Nephron (organoid): ENCODE data around the gene NARS2.

ENCODE experiments used
- H3K27ac Mint-ChIP-seq, 3 experiments: 2 replicates each; pipeline ENCODE4 v1.8.0; 2020; ENCODE audit warnings: mixed read lengths in 3 of 3, mild to moderate bottlenecking in 2 of 3, moderate library complexity in 1 of 3
- H3K27me3 Mint-ChIP-seq: 2 replicates; pipeline ENCODE4 v1.8.0; 2021; ENCODE audit warnings: low read depth, mild to moderate bottlenecking, moderate library complexity, mixed read lengths
- H3K36me3 Mint-ChIP-seq: 2 replicates; pipeline ENCODE4 v1.8.0; 2020; ENCODE audit warnings: low read depth, mixed read lengths
- H3K4me1 Mint-ChIP-seq: 2 replicates; pipeline ENCODE4 v1.8.0; 2020; ENCODE audit warnings: mixed read lengths
- H3K4me3 Mint-ChIP-seq, 3 experiments: 2 replicates each; pipeline ENCODE4 v1.8.0; 2020; ENCODE audit warnings: mild to moderate bottlenecking in 3 of 3, mixed read lengths in 3 of 3, moderate library complexity in 2 of 3
- H3K9me3 Mint-ChIP-seq: 2 replicates; pipeline ENCODE4 v1.8.0; 2020; ENCODE audit warnings: mixed read lengths
- TF ChIP-seq, protein P1 (sequence below), 3 experiments: fragments of 200-600 bp; sonication (generic); IDR thresholded peaks; one replicate each; pipeline ENCODE4 v1.5.0; 2021; ENCODE audit warnings: antibody characterized with exemption in 3 of 3; ENCODE audit not compliant: unreplicated experiment in 3 of 3

Gene NARS2

DNA sequence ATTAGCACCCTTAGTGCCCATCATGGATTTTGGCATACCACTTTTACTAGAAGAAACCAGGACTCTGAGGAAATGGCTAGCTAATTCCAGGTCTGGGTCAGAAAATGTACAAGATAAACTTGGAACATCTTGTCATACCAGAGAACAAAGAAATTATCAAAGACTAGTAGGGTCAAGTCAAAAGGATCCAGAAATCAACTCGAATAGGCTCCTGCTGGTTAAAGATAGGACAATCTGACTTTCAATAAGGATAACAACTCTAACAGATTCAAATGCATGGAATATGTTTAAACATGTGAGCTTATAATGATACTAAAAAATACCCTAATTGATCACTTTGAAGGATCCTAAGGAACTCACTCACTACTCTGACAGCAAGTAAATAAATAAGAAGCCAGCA, 175.9 kb downstream of the NARS2 start:
- Mint-ChIP-seq H3K36me3 (no peaks in the 10 kb centered on the region), H3K27me3 (no peaks in the 10 kb centered on the region), H3K4me1 (peaks cover 29% of the 10 kb centered on the region), H3K4me3 (no peak overlapping the region), H3K9me3 (no peaks in the 10 kb centered on the region), H3K27ac (no peak overlapping the region)
- TF ChIP-seq, protein P1, sequence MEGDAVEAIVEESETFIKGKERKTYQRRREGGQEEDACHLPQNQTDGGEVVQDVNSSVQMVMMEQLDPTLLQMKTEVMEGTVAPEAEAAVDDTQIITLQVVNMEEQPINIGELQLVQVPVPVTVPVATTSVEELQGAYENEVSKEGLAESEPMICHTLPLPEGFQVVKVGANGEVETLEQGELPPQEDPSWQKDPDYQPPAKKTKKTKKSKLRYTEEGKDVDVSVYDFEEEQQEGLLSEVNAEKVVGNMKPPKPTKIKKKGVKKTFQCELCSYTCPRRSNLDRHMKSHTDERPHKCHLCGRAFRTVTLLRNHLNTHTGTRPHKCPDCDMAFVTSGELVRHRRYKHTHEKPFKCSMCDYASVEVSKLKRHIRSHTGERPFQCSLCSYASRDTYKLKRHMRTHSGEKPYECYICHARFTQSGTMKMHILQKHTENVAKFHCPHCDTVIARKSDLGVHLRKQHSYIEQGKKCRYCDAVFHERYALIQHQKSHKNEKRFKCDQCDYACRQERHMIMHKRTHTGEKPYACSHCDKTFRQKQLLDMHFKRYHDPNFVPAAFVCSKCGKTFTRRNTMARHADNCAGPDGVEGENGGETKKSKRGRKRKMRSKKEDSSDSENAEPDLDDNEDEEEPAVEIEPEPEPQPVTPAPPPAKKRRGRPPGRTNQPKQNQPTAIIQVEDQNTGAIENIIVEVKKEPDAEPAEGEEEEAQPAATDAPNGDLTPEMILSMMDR (IDR thresholded peaks at IDR 0.05; ENCODE audit: unreplicated experiment in 3 of 3), result no peak

DNA sequence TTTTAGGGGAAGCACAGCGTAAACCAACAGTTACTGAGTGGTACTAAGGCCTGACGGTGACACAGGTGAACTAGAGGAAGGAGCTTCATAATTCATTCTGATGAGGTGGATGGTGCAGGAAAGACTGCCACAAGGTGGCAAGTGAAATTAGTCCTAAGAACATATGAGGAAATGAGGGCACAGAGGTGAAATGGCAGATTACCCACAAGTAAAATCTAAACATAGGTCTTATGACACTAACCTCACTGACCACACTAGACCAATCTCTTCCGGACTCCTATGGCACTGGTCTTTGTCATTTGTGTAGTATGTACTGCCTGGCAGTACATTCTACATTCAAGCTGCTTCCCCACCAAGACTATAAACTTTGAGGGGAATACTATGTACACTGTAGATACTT, 177.3 kb downstream of the NARS2 start:
- H3K9me3 Mint-ChIP-seq, result no peaks in the 10 kb centered on the region
- peaks cover 37% of the 10 kb centered on the region for H3K4me1 Mint-ChIP-seq
- H3K27me3 Mint-ChIP-seq, result no peaks in the 10 kb centered on the region
- TF ChIP-seq, protein P1 (IDR thresholded peaks at IDR 0.05; ENCODE audit: unreplicated experiment in 3 of 3), result no peak
- H3K36me3 Mint-ChIP-seq, result no peaks in the 10 kb centered on the region
- no peak overlapping the region for H3K4me3 Mint-ChIP-seq
- H3K27ac Mint-ChIP-seq, result no peak overlapping the region

DNA sequence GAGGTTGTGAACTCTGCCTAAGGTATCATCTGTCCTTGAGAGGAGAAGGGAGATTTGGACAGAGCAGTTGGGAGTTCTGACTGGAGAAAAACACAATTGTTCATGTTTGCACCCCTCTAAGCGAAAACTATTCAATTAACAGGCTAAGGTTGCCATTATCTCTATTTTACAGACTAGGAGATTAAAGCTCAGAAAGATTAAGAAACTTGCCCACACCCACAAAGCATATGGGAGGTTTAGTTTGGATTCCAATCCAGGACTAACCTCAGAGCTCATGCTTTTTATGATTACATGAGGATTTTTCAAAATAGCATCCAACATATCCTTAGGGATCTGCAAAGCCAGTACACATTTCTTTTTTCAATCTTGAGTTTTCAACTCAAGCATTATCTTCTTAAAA, 179.1 kb downstream of the NARS2 start:
- Mint-ChIP-seq H3K4me1 (peaks cover 37% of the 10 kb centered on the region), H3K36me3 (no peaks in the 10 kb centered on the region), H3K27me3 (no peaks in the 10 kb centered on the region), H3K27ac (no peak overlapping the region), H3K9me3 (no peaks in the 10 kb centered on the region), H3K4me3 (no peak overlapping the region)
- TF ChIP-seq, protein P1 (IDR thresholded peaks at IDR 0.05; ENCODE audit: unreplicated experiment in 3 of 3), result no peak

DNA sequence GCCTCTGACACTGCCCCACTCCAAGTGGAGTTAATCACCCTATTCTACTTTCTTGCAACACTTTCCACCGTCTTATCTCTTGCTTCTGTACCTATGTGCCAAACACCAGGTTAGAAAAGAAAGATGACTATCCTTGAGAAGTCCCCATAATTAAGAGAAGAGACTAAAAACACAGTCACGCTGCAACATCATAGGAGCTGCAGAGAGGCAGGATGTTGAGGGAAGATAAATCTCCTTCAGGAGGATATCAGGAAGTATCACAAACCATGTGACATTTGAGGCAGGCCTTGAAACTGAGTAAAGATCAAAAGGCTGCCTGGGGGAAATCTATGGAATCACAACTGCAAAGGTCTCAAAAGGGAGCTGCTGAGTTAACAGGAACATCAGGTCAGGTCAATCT, 181.8 kb downstream of the NARS2 start:
- TF ChIP-seq, protein P1 (IDR thresholded peaks at IDR 0.05; ENCODE audit: unreplicated experiment in 3 of 3), result no peak
- Mint-ChIP-seq H3K4me1 (peaks cover 33% of the 10 kb centered on the region), H3K27me3 (no peaks in the 10 kb centered on the region), H3K36me3 (no peaks in the 10 kb centered on the region), H3K9me3 (no peaks in the 10 kb centered on the region), H3K4me3 (no peak overlapping the region), H3K27ac (peak overlapping the region; percentile 1 to 35 (median 4))

DNA sequence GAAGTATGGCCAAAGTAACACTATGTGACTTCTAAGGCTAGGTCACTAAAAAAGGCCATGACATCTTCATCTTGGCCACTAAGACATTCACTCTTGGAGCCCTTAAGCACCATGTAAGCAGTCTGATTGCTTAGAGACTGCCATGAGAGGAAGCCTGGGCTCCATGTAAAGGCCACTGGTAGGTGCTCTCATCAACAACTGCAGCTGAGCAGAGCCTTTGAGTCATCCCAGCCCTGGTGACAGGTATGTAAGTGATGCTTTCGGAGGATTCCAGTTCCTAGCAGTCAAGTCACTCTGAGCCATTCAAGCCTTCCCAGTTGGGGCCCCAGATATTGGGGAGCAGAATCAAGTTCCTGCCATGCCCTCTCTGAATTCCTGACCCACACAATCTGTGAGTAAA, 183.2 kb downstream of the NARS2 start:
- Mint-ChIP-seq H3K36me3 (peaks cover 4% of the 10 kb centered on the region), H3K27ac (no peak overlapping the region), H3K4me3 (no peak overlapping the region), H3K27me3 (no peaks in the 10 kb centered on the region), H3K9me3 (no peaks in the 10 kb centered on the region), H3K4me1 (peaks cover 42% of the 10 kb centered on the region)
- TF ChIP-seq, protein P1 (IDR thresholded peaks at IDR 0.05; ENCODE audit: unreplicated experiment in 3 of 3), result no peak

DNA sequence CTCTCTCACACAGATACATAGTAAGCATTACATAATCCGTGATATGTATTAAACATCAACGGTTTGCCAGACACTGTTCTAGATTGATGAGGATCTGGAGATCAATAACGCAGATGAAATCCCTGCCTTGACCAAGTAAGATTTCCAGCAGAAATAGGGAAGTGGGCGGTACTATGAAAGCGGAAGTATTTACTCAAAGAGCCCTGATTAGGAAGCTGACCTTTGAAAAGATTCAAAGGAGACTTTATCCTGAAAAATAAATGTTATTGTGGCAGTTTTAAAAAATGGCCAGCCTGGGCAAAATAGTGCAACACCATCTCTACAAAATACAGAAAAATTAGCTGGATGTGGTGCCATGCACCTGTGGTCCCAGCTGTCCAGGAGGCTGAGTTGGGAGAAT, 183.9 kb downstream of the NARS2 start:
- H3K4me1 Mint-ChIP-seq, result peaks cover 47% of the 10 kb centered on the region
- H3K9me3 Mint-ChIP-seq, result peaks cover 2% of the 10 kb centered on the region
- H3K4me3 Mint-ChIP-seq, result no peak overlapping the region
- TF ChIP-seq, protein P1 (IDR thresholded peaks at IDR 0.05; ENCODE audit: unreplicated experiment in 3 of 3), result no peak
- peaks cover 9% of the 10 kb centered on the region for H3K36me3 Mint-ChIP-seq
- no peaks in the 10 kb centered on the region for H3K27me3 Mint-ChIP-seq
- H3K27ac Mint-ChIP-seq, result no peak overlapping the region
